TTC549 (cell line): ENCODE data around the gene GALNTL6.
"Not testable (repeated sequence)": the region's sequence is repeated elsewhere in the genome, so short reads cannot be mapped to it uniquely, and the experiment has no call there.

Experiments
- FAIRE-seq: peaks from 2 replicates; lab custom pipeline; 2012; peaks lifted over from hg19 to GRCh38; lab: Jason Lieb, UNC

Gene GALNTL6

DNA sequence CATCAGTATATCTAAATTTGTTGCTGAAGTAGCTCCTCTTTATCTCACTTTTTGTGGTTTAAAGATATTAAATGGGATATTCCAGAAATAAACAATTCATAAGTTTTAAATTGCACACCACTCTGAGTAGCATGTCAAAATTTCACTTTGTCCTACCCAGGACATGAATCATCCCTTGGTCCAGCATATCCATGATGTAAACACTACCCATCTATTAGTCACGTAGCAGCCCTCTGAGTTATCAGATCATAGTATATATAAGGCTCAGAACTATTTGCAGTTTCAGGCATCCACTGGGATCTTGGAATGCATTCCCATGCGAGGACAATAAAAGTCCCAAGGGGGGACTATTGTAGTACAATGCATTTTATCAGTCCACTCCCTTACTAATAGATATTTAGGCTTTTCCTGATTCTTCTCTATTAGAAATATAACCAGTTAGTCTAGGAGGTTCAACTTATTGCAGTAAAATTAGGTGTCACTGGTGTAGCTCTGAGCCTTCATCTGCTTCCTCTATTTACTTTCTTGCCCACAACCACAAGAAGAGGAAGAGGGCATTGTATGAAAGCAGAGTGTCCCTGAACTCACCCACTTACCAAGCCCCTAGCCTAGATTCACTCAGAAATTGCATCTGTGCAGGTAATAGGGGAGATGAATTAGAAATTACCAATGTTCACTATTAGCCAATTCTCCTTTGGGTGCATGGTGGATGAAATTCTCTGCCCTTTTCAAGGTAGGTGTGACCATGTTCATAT lies 945.6 kb downstream of the GALNTL6 start:
- FAIRE-seq, result no peak

DNA sequence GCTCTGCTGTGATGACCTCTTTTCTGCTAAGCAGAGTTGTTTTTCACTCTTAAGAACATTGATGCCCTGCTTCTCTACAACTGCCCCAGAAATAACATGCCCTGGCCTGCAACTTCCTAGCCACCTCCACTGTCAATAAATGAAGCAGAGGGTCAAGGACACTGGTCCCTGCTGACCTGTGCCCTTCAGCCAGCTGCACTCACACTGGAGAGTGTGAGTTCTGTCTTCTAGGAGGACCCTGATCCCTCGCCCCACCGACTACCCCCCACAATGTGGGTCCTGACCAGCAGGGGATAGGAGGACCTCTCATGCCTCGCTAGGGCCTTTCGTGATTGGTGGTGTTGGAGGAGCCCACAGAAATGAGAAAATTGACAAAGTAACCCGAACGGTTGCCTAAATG lies 947.3 kb downstream of the GALNTL6 start:
- no peak for FAIRE-seq

DNA sequence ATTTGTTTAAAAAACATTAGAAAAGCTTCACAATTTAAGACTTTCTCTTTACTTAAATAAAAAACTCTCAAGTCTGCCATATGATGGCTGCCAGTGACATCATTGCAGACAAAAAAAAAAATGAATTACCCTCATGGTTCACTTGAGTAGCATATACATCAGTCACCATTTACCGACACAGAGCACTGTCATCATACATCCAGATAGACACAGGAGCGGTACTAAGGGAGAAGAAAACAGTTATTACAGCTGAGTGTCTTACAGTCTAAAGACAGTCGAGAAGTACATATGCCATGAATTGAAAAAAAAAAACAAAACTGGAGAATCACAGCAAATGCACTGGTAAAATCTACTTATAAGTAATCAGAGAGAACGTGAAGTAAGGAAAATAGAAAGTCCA lies 949.7 kb downstream of the GALNTL6 start:
- no peak for FAIRE-seq

DNA sequence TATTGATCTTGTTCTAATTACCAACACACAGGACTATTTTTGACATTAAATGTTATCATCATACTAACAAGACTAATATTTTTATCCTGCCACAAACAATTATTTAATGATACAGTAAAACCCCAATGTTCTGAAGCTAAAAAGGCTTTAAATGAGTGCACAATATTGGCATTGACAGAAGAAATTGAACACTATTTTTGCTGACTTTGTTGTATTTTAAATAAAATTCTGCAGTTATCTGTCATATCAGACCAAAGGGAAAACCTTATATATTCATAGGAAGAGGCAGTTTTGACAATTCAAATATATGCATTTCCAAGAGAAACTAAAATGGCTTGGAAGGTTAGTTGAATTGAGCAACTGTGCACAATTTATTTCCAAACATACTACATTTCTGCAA lies 957.6 kb downstream of the GALNTL6 start:
- no peak for FAIRE-seq

DNA sequence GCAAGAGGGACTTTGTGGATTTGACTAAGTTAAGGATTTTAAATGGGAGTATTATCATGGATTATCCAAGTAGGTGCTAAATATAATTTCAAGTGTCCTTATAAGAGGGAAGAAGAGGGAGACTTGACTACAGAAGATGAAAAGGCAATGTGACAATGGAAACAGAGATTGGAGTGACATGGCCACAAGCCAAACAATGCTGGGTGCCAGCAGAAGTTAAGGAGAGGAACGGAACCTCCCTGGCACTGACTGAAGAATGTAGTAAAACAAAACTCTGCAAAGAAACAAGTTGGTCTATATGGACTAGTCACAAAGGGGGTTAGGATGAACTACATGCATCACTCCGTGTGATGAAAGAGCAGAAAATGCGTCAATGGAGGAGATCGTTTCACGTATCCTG lies 959.6 kb downstream of the GALNTL6 start:
- FAIRE-seq, result no peak

DNA sequence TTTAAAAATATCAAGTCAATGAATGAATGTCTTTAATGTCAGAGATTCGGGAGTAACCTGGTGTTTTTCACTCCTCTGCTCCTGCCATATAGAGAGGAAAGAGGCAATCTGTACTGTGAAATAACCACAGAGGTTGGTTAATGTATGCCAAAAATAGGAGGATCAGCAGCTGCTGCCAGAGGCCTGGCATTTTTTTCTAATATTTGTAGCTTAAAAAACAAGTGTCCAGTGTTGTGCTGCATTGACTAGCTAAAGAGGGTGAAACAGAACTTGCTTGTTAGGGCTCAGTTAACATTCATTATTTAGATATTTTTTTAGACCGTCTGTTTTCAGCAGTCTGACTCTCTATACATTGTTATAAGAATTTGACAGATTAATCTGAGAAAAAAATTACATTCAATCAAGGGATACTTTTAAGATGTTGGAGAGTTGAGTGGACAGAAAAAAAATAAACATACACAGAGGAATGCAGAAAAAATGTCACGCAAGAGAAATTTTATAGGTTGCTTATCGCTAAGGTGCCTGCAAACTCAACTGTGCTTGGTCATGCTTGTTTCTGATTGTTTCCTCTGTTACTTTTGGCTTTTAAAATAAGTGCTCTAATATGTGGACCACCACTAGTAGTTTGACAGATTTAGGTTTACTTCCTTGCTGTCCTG lies 963.1 kb downstream of the GALNTL6 start:
- FAIRE-seq, result no peak

DNA sequence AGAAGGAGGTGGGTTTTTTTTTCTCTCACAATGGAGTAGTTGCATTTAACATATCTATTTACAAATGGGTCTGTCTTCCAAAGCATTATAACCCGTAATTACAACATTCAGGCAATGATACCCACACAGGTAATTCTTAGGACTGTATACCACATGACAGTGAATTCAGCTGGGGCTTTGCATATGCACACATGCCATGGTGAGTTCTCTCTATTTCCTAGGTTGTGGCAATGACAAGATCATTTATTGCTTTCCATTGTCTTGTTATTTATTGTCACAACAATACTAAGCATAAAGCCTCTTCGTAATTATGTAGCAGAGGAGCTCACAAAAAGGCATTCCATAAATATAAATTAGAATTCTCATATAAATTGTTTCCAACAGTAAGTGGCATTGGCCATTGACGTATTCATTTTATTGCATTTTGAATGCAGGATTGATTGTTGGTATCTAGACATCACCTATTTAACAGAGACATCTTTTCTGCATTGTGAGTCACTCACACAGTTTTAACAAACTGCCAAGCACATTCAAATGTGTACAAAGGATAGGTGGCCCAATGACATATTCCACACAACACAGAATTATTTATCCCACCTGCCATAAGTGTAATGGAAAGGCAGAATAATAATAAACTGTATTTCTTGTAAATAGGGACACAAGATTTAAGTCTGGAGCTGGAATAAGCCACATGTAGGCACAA lies 964.7 kb downstream of the GALNTL6 start:
- FAIRE-seq, result no peak

DNA sequence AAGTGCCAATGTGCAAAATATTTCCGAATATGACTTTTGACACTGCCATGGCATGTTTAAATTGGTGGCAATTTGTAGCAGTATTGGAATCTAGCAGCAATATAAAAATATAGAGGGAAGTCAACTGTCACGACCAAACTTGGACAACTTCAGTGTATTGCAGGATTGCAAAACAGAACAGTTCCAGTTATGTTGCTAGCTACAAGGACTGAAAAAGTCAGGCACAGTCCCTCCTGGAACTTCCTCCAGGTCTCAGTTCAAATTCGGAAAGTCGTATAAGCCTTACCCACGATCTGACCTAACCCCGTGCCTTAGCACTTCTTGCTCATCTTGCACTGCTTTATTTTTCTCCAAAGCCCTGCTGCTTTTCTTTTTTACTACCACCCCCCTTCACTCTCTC lies 965.4 kb downstream of the GALNTL6 start:
- no peak for FAIRE-seq

DNA sequence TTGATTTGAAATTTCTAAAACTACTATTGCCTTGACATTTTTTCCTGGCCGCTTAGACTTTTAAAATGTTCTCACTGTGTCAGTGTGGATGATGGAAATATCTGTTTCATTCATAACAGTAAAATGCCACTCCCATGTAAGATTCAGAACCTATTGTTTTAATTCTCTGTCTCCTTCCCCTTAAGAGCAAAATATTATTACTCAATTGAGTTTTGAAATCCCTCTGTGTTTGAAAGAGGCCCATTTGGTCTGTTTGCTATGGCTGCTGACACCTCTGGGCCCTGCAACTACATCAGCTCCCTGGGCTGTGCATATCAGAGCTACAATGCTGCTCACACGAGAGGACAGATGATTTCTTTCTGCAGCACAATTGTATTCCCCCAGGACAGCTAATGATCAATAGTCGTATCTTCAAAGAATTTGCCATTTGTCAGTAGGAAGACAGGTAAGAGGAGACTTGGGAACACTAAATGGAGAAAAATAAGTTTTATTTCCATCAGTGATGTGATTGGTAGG lies 967.4 kb downstream of the GALNTL6 start:
- FAIRE-seq, result no peak

DNA sequence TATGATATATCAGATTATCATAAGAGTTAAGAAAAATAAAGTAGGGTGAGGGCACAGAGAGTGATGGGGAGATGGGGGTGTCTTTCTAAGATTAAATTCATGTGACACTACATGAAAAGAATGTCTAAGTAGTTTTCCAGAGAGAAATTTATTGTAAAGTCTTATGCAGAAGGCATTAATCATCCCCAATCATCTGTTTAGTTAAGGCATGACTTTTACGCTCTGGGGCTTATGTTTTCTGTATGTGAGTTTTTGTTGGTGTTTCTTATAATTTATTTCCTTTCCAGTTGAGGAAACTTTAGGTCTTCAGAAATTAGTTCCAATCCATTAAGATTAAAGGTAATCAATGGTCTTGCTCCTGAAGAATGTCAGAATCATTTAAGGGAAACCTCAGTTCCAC lies 972.4 kb downstream of the GALNTL6 start:
- FAIRE-seq, result no peak

DNA sequence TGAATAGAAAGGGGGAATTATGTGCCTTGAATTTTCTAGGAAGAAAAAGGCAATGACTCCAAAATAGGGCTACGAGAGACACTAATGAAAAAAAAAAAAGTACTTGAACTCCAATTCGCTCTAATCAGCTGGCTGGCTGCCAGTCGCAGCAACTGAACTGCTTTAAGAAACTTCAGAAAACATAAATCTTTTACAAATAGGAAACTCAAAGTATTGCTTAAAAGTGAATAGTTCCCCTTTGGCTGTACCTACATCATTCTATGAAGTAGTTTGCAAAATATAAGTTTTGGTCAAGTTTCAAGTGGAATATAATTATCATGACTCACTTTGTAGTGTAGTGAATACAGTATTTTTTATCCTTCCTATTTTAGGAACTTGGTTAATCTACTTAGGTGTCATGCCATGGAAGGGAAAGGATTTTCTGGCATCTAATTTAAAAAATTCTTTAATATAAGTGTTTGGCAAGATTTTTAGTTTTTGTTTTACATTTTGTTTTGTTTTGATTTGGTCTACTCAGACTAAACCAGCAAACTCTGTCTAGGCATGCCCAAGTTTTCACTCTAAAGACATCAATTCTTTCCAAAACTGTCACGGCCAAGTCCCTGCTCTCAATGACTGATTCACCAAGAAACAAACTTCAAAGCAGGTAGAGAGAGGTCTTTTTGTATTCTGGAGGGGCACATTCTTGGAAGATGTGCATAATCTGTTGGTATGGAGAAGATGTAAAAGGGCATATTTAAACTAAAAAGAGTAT lies 973.0 kb downstream of the GALNTL6 start:
- no peak for FAIRE-seq

DNA sequence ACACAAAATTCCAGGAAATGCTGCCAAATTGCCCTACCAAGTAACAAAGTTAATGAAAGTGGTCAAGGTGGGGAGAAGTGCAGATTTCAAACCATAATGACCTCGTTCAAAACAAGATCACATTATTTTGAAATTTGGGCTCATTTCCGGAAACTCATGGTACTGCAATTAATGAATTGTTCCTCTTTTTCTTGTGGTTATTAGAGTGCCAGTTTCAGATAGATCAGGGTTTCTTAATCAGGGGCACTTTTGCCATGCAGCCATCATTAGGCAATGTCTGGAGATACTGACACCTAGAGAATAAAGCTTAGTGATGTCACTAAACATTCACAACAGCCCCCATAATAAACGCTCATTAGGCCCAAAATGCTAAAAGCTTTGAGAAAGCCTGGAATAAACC lies 973.9 kb downstream of the GALNTL6 start:
- no peak for FAIRE-seq

DNA sequence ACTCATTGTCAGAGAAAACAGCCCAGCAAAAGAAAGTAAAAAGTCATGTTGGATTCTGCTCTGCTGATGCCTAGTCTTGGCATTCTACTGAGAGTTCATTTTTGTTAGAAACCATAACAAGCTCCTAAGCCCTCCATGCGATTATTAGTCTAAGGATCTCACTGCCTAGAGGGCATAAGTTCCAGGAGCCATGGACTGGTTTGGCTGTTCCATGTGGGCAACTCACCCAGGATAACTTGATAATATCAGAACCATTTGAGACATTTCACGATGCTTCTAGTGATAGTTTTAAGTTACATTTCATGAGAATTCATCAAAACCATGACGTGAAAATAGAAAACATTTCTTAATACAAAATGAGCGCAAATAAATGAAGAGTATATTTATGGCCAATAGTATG lies 978.6 kb downstream of the GALNTL6 start:
- FAIRE-seq, result no peak

DNA sequence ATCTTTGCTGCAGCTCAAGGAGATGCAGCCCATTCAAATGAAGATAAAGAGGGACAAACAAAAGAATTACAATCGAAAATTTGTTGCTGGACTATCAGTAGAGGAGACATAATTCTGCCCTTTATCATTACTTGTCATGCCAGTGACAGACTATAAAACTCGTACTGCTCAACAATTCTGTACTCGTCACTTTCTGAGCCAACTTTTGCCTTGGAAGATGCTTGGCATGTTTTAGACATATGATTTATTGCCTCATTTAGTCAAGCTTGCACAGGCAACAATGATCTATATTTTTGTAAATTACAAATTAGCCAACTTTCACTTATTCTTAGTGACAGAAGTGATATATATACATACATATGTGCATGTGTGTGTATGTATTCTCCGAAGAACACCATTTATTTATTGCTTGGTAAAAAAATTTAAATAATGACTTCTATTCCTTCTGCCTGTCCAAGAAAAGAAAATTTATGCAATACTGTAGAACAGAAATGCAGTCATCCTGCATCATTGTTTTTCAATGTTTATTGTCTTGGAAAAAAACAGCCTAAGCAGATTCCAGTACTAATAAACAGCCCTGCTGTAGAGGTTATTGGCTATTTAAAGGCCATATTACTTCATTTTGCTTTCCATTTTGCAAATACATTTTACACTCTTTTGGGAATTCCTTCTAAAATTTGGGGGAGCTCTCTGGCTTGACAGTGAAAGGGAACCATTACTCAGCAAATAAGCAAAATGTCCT lies 980.5 kb downstream of the GALNTL6 start:
- no peak for FAIRE-seq

DNA sequence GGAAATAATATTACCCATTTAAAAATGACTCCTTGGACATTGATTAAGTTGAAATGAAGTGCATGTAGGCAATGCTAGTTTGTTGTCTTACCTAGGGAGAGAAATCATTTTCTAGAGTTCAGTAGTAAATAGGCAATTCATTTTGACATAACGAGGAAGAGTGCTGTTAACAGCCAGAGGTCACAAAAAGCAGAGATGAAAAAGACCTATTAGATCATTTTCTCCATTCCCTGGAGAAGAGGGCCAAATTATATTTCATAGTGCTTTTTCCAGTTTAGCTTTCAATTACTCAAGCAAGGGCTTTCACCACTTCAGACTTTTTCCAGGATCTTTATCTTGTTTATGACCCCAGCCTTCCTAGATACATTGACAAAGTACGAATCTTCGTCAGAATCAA lies 981.1 kb downstream of the GALNTL6 start:
- FAIRE-seq, result no peak

DNA sequence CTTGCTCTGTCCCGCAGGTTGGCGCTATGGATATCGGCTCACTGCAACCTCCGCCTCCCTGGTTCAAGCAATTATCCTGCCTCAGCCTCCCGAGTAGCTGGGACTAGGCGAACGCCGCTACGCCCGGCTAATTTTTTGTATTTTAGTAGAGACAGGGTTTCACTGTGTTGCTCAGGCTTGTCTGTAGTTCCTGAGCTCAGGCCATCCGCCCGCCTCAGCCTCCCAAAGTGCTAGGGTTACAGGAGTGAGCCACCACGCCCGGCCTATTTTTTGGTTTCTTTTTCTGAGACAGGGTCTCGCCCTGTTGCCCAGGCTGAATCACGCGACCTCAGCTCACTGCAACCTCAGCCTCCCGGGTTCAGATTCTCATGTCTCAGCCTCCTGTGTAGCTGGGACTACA lies 984.1 kb downstream of the GALNTL6 start:
- not testable (repeated sequence) for FAIRE-seq

DNA sequence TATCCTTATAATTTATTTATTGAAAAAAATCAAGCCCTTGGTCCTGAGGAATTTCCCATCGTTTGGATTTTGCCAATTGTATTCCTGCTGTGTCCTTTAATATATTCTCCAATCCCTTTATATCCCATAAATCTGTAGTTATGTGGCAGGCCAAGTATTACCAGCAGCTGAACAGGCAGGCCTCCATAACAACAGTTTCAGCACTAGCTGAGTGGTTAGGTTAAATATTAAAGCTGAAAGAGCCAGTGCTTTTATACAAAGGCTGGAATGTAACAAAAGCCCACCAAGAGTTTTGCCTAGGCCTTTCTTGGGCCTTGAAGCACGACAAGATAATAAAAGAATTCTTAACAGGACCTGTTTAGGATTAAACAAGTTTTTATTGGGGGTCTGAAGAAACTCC lies 988.8 kb downstream of the GALNTL6 start:
- FAIRE-seq, result no peak

DNA sequence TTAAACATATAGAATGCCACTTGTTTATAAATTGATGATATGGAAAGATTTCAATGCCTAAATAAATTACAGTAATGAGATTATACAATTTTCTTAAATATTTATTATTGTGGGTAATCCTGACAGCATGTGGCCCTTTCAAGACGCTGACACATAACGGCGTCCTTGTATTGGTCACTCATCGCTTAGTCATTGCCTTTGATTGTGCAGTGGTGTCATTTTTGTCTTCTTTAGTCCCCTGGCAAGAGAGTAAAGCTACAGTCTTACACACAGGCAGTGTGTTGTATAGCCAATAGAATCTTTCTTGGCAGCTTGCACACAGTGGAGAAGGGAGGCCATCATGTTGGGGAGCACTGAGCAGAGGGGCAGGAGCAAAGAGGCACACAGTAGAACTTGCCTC lies 993.6 kb downstream of the GALNTL6 start:
- FAIRE-seq, result no peak

DNA sequence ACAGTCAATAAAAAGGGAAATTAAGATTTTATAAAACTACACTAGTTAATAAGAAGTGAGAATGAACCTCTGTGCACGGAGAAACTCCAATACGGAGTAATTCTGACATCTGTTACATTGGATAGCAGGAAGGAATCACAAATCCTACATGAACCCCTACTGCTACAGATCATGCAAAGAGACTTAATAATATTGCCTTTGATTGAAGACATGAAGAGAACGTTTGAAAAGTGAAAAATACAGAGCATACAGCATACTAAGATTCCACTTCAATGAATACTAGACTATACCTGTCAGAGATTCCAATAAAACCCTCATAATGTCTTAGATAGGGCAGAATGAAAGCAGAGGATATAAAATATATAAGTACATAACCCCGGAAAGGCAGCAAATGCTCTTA lies 995.0 kb downstream of the GALNTL6 start:
- FAIRE-seq, result no peak

DNA sequence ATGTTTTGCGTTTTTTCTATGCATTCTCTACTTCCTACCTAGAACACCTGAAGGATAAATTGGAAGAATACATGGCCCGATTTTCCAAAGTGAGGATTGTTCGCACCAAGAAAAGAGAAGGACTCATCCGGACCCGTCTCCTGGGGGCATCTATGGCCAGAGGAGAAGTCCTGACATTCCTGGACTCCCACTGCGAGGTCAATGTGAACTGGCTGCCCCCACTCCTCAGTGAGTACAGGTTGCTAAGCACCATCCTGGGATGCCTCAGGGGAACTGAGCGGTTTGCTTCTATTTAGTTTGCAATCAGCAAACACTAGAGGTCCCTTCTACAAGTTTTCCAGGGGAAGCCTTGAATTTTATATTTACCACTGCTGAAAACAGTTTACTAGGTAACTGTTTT lies 996.1 kb downstream of the GALNTL6 start:
- no peak for FAIRE-seq

DNA sequence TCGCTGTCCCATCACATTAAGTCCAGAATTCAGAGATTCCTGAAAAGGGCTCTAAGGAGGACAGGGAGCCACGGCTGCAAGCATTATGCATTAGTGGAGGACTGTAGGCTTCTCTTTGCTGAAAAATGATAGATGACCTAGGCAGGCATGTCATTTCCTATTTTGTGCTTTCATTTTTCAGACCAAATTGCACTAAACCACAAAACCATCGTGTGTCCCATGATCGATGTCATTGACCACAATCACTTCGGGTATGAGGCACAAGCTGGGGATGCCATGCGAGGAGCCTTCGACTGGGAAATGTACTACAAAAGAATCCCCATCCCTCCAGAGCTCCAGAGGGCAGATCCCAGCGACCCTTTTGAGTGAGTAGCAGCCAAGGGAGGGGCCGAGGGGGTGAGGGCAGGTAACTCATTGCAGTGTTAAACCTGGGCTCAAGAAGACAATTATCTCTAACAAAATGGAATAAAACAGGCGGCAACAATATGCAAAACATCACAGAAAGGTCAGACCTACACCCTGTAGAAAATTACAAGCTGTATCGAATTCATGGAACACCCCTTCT lies 1000.2 kb downstream of the GALNTL6 start:
- no peak for FAIRE-seq
